ENCODE results near the gene WNK4. TPM values are rescaled to one million over a fixed set of nuclear protein-coding genes. Genes with fewer than 3 reads are reported as not detected.

The WNK4 gene
- total and polyA plus RNA-seq, 12 donors = 0.03 to 0.14 (median 0.07) TPM; not detected in 9

- peaks cover 8 to 35% (median 26%) of the 10 kb centered on the region in 9 donors for H3K4me1 ChIP-seq
- H3K9me3 ChIP-seq = no peaks in the 10 kb centered on the region
- intact Hi-C loops (cut with DNase I) = loop anchor here in 1 of 10 donors (1.0 kb wide), 1 partner anchor 9 kb away; no protein-coding TSS in a partner anchor
- no peak for TF ChIP-seq CTCF (IDR thresholded peaks at IDR 0.05)
- ATAC-seq = no peak
- H3K27ac ChIP-seq = no peak overlapping the region
- DNase-seq = no peak
- H3K36me3 ChIP-seq = peaks cover 0 to 17% (median 9%) of the 10 kb centered on the region in 9 donors
- H3K27me3 ChIP-seq = peaks cover 0 to 87% (median 82%) of the 10 kb centered on the region in 7 donors
- WGBS, 2 donors = 28 to 34% methylated on average over 9 of the region's 9 CpGs
- H3K4me3 ChIP-seq = no peak overlapping the region
Measured at GRCh38 chr17:42783062-42783790, 2.8 kb downstream of the WNK4 start.

GRCh38 chr17:42783791-42784138 is 3.4 kb downstream of the WNK4 start:
- H3K36me3 ChIP-seq = peaks cover 0 to 11% (median 4%) of the 10 kb centered on the region in 9 donors
- no peaks in the 10 kb centered on the region for H3K9me3 ChIP-seq
- intact Hi-C loops (cut with DNase I) = loop anchor here in 1 of 10 donors (1.0 kb wide), 1 partner anchor 9 kb away; no protein-coding TSS in a partner anchor
- DNase-seq (no peak), ATAC-seq (no peak)
- TF ChIP-seq CTCF (IDR thresholded peaks at IDR 0.05) = no peak
- no peak overlapping the region for H3K4me3 ChIP-seq
- H3K27ac ChIP-seq = no peak overlapping the region
- peaks cover 8 to 35% (median 26%) of the 10 kb centered on the region in 9 donors for H3K4me1 ChIP-seq
- peaks cover 0 to 93% (median 82%) of the 10 kb centered on the region in 7 donors for H3K27me3 ChIP-seq
- WGBS, 2 donors = 5 to 11% methylated on average over 22 of the region's 22 CpGs

GRCh38 chr17:42784409-42784808 is 4.0 kb downstream of the WNK4 start:
- Histone ChIP-seq H3K4me3 (no peak overlapping the region), H3K27ac (no peak overlapping the region), H3K9me3 (no peaks in the 10 kb centered on the region), H3K36me3 (peaks cover 0 to 5% (median 0%) of the 10 kb centered on the region in 9 donors), H3K4me1 (peaks cover 8 to 35% (median 26%) of the 10 kb centered on the region in 9 donors), H3K27me3 (peaks cover 0 to 98% (median 82%) of the 10 kb centered on the region in 7 donors)
- 16 to 19% methylated on average over 25 of the region's 25 CpGs for WGBS, 2 donors
- intact Hi-C loops (cut with DNase I) = no loop called here
- no peak for DNase-seq
- ATAC-seq = no peak
- no peak for TF ChIP-seq CTCF (IDR thresholded peaks at IDR 0.05)

- TF ChIP-seq CTCF (IDR thresholded peaks at IDR 0.05) = no peak
- ATAC-seq (no peak), DNase-seq (no peak)
- no peak overlapping the region for H3K4me3 ChIP-seq
- intact Hi-C loops (cut with DNase I) = no loop called here
- peaks cover 8 to 34% (median 24%) of the 10 kb centered on the region in 9 donors for H3K4me1 ChIP-seq
- H3K36me3 ChIP-seq = no peaks in the 10 kb centered on the region
- no peaks in the 10 kb centered on the region for H3K9me3 ChIP-seq
- no peak overlapping the region for H3K27ac ChIP-seq
- WGBS, 2 donors = 8 to 9% methylated on average over 52 of the region's 52 CpGs
- peaks cover 0 to 95% (median 81%) of the 10 kb centered on the region in 7 donors for H3K27me3 ChIP-seq
Measured at GRCh38 chr17:42784811-42785592, 4.6 kb downstream of the WNK4 start.
